GM12891 (cell line): ENCODE data around the gene FBXL17.

Experiments used
- POLR2A ChIP-seq: IDR thresholded peaks from 2 replicates; pipeline ENCODE4 v1.6.1; 2011; ENCODE audit warnings: low read depth, low read length, control low read depth
- POLR2AphosphoS5 ChIP-seq: IDR thresholded peaks from 2 replicates; pipeline ENCODE4 v1.6.1; 2011; ENCODE audit warnings: low read depth, low read length, control low read depth

DNA sequence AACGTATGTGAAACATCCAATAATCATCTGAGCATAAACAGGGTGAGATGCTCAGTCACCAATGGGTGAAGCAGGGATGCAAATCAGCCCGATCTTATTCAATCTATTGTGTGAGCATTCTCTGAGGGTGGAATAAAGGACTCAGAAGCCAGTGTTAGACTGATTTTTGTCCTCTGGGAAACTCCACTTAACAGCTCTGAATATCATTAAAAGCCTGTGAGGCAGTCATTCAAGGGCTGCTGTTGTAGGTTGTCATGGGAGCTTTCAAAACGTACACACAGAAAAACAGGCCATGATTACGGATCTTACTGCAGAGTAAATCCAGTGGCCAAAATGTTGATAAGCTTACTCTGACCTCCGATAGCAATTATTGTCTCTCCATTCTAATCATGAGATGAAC, 444.7 kb downstream of the FBXL17 start:
- TF ChIP-seq POLR2AphosphoS5 (no peak), POLR2A (no peak)
